Keratinocyte (primary cell): ENCODE measurements around the gene FOXF2. TPM values are rescaled to one million over a fixed set of nuclear protein-coding genes. Genes with fewer than 3 reads are reported as not detected.

Experiments
- DNase-seq: peaks from one replicate; pipeline ENCODE4 v3.0.0-alpha.2; 2011; ENCODE audit warnings: low read depth, missing footprints, low spot score
- FAIRE-seq: peaks from 2 replicates; lab custom pipeline; 2011; peaks lifted over from hg19 to GRCh38; lab: Jason Lieb, UNC
- H2AFZ ChIP-seq: 2 replicates; pipeline ENCODE4 v1.6.0; 2012; ENCODE audit warnings: low read length, control low read depth, inconsistent platforms; ENCODE audit not compliant: control insufficient read depth
- H3K27ac ChIP-seq: 2 replicates; pipeline ENCODE4 v1.5.1; 2011; ENCODE audit warnings: low read length; ENCODE audit not compliant: control insufficient read depth, insufficient read depth
- H3K27me3 ChIP-seq: 3 replicates; pipeline ENCODE4 v1.6.0; 2011; ENCODE audit warnings: low read length; ENCODE audit not compliant: control insufficient read depth, insufficient read depth; ENCODE audit errors: extremely low read depth
- H3K36me3 ChIP-seq, 2 experiments: 2 replicates in 1 of 2; 3 replicates in 1 of 2; pipeline ENCODE4 v1.5.1; 2011; ENCODE audit warnings: low read length in 2 of 2, mild to moderate bottlenecking in 1 of 2; ENCODE audit not compliant: control insufficient read depth in 2 of 2, insufficient read depth in 2 of 2; ENCODE audit errors: extremely low read depth in 1 of 2
- H3K4me1 ChIP-seq: 3 replicates; pipeline ENCODE4 v1.5.1; 2011; ENCODE audit warnings: low read length; ENCODE audit not compliant: control insufficient read depth, insufficient read depth; ENCODE audit errors: extremely low read depth
- H3K4me2 ChIP-seq: 3 replicates; pipeline ENCODE4 v1.6.0; 2011; ENCODE audit warnings: low read depth, low read length; ENCODE audit not compliant: control insufficient read depth, insufficient read depth; ENCODE audit errors: extremely low read depth
- H3K4me3 ChIP-seq, 3 experiments: fragments of 200-600 bp in 1 of 3; sonication (generic) in 1 of 3; 2 replicates in 2 of 3; 3 replicates in 1 of 3; pipeline ENCODE4 v1.5.1; 2011 to 2016; ENCODE audit warnings: low read length in 3 of 3, mild to moderate bottlenecking in 3 of 3, control low read depth in 2 of 3, inconsistent platforms in 1 of 3, low read depth in 1 of 3, mixed read lengths in 1 of 3, mixed run types in 1 of 3, moderate library complexity in 1 of 3; ENCODE audit not compliant: control insufficient read depth in 2 of 3, insufficient read depth in 2 of 3; ENCODE audit errors: extremely low read depth in 1 of 3
- H3K79me2 ChIP-seq: 2 replicates; pipeline ENCODE4 v1.6.0; 2012; ENCODE audit warnings: low read length; ENCODE audit not compliant: control insufficient read depth, insufficient read depth
- H3K9ac ChIP-seq: 3 replicates; pipeline ENCODE4 v1.6.0; 2011; ENCODE audit warnings: low read length; ENCODE audit not compliant: control insufficient read depth, insufficient read depth; ENCODE audit errors: extremely low read depth
- H3K9me1 ChIP-seq: 3 replicates; pipeline ENCODE4 v1.6.0; 2011; ENCODE audit warnings: low read length; ENCODE audit not compliant: control insufficient read depth, insufficient read depth; ENCODE audit errors: extremely low read depth
- H3K9me3 ChIP-seq: 2 replicates; pipeline ENCODE4 v1.5.1; 2012; ENCODE audit warnings: low read depth, low read length; ENCODE audit not compliant: control insufficient read depth
- H4K20me1 ChIP-seq: 3 replicates; pipeline ENCODE4 v1.6.0; 2011; ENCODE audit warnings: low read length; ENCODE audit not compliant: control insufficient read depth, insufficient read depth; ENCODE audit errors: extremely low read depth
- EZH2 ChIP-seq: IDR thresholded peaks from one replicate; pipeline ENCODE4 v1.6.1; 2012; ENCODE audit warnings: inconsistent platforms, mild to moderate bottlenecking, low read length, moderate library complexity
- dilution Hi-C: fragments of 300-500 bp; cut with MboI; formaldehyde crosslinking; loops from one replicate; pipeline ENCODE4 v1.7.0; 2020; ENCODE audit warnings: low sequenced_read_pairs; ENCODE audit not compliant: extremely low pct_ligation_motif_present
- polyA plus RNA-seq, 5 experiments: library from polyadenylated mRNA; depleted of rRNA in 3 of 5; stranded (reverse) in 3 of 5; stranded (forward) in 1 of 5; unstranded in 1 of 5; fragments of >200 nt; gene quantifications; 1 replicate in 1 of 5; 2 replicates in 3 of 5; 3 replicates in 1 of 5; pipeline versions ENCODE4 v1.2.1 to v1.2.3, GENCODE V29; 2011 to 2012; ENCODE audit warnings: missing spikeins in 2 of 5, low read depth in 1 of 5, low replicate concordance in 1 of 5
- TF ChIP-seq, protein P1 (sequence below), 3 experiments: IDR thresholded peaks in 1 of 3; conservative IDR thresholded peaks in 1 of 3; optimal IDR thresholded peaks in 1 of 3; 2 replicates in 2 of 3; 3 replicates in 1 of 3; pipeline versions ENCODE3 to v1.5.1; 2011; ENCODE audit warnings: low read length in 3 of 3, mild to moderate bottlenecking in 3 of 3, moderate library complexity in 2 of 3, control low read depth in 1 of 3, inconsistent platforms in 1 of 3; ENCODE audit not compliant: insufficient read depth in 2 of 3; ENCODE audit errors: extremely low read depth in 1 of 3

FOXF2 gene
- polyA plus RNA-seq, 1 donor (not counting 4 experiments of a cell fraction or from before 2014, with no cell fraction given), result 0.34 TPM

DNA sequence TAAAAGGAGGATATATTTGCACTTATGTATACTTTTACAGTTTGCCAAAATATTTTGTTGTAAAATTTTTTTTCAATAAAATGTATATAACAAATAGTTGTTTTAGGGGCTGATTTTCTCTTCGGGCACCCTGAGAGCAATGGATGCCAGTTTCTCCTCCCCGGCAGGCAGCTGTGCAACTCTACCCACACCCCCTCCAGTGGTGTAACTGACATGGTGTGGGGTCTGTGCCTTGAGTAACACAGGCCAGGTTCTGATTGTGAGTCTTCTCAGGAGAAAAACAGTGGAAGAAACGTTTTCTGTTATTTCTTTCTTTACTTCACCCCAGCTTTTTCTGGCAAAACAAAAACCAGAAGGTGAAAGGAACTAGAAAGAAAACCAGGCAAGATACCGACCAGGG, 6.1 kb downstream of the FOXF2 start:
- Histone ChIP-seq H3K27ac (no peak overlapping the region), H4K20me1 (no peaks in the 10 kb centered on the region), H3K4me3 (no peak overlapping the region), H3K9ac (no peak overlapping the region), H3K9me1 (no peaks in the 10 kb centered on the region), H3K79me2 (no peaks in the 10 kb centered on the region), H3K4me1 (no peaks in the 10 kb centered on the region), H3K9me3 (no peaks in the 10 kb centered on the region), H3K36me3 (no peaks in the 10 kb centered on the region), H3K4me2 (no peak overlapping the region), H2AFZ (no peak overlapping the region), H3K27me3 (peaks cover 64% of the 10 kb centered on the region)
- DNase-seq (no peak), FAIRE-seq (no peak)
- TF ChIP-seq, protein P1, sequence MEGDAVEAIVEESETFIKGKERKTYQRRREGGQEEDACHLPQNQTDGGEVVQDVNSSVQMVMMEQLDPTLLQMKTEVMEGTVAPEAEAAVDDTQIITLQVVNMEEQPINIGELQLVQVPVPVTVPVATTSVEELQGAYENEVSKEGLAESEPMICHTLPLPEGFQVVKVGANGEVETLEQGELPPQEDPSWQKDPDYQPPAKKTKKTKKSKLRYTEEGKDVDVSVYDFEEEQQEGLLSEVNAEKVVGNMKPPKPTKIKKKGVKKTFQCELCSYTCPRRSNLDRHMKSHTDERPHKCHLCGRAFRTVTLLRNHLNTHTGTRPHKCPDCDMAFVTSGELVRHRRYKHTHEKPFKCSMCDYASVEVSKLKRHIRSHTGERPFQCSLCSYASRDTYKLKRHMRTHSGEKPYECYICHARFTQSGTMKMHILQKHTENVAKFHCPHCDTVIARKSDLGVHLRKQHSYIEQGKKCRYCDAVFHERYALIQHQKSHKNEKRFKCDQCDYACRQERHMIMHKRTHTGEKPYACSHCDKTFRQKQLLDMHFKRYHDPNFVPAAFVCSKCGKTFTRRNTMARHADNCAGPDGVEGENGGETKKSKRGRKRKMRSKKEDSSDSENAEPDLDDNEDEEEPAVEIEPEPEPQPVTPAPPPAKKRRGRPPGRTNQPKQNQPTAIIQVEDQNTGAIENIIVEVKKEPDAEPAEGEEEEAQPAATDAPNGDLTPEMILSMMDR (optimal IDR thresholded peaks at IDR 0.05 in 1 of 3, IDR thresholded peaks at IDR 0.05 in 1 of 3, conservative IDR thresholded peaks at IDR 0.05 in 1 of 3; ENCODE audit: extremely low read depth in 1 of 3, insufficient read depth in 2 of 3, low read length in 3 of 3), result no peak
- peak; percentile 9 for TF ChIP-seq EZH2
- dilution Hi-C loops, result no loop called here

DNA sequence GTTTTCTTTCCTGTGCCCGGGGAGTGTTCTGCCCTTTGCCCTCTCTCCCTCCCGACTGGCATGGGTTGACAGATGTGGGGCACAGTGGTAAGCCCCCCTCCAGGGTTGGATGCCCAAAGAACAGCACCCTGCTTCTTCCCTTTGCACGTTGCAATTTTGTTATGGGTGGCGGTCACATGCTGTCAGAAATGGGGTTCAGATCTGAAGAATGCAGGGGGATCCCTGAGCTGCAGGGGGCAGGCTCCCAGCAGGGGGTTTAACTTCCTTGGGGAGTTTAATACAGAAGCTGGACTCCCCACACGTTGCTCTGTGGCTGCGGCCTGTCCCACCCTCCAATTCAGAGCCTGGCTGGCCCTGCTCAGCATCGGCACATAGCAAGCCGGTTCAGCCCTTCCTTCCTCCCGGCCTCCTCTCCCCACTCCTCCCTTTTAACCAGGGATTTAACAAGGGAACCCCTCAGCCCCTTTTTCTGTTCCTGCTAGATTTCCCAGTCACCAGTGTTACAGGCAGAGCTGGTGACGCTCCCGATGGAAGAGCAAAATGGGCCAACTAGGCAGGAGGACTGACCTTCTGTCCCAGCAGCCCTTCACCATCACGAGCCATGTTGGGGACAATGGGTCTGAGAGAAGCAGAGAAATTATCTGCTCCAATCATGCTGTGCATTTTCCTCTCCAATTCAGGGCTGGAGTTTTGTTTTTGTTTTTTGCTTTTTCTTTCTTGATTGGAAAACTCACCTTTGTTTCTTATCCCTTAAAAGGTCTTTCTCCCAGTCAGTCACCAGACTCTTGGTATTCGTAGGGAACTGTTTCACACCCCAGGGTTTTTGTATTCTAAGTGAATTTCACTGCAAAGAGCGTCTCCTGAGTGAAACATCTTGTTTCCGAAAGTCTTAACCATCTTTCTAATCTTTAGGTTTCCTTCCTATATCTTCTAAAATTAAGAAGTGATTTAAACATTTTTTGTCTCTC, 6.8 kb downstream of the FOXF2 start:
- Histone ChIP-seq H3K79me2 (no peaks in the 10 kb centered on the region), H2AFZ (no peak overlapping the region), H3K27me3 (peaks cover 57% of the 10 kb centered on the region), H3K36me3 (no peaks in the 10 kb centered on the region), H4K20me1 (no peaks in the 10 kb centered on the region), H3K4me1 (no peaks in the 10 kb centered on the region), H3K4me2 (no peak overlapping the region), H3K9me1 (no peaks in the 10 kb centered on the region), H3K9ac (no peak overlapping the region), H3K4me3 (no peak overlapping the region), H3K27ac (no peak overlapping the region), H3K9me3 (no peaks in the 10 kb centered on the region)
- peak; percentile 3 for TF ChIP-seq EZH2
- TF ChIP-seq, protein P1 (optimal IDR thresholded peaks at IDR 0.05 in 1 of 3, IDR thresholded peaks at IDR 0.05 in 1 of 3, conservative IDR thresholded peaks at IDR 0.05 in 1 of 3; ENCODE audit: extremely low read depth in 1 of 3, insufficient read depth in 2 of 3, low read length in 3 of 3), result no peak
- dilution Hi-C loops, result no loop called here
- FAIRE-seq (no peak), DNase-seq (no peak)
